Measurements from ENCODE around the gene PDHB.

DNA sequence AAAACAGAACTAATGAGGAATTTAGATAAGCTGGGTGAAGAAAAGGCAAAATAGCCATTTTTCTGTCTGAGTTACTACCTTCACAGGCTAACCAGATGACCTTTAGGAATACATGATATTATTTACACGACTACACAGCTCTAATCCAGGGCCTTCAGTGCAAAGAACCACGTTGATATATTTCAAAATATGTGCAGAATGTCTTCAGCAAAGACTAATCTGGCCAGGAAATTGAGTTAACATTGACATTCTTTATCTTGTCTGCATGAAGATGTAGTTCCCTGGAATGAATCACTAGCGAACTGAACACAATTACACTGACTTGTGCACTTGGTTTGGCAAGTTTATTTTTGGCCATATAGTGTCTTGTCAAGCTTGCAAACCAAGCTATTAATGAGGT, 41.5 kb downstream of the PDHB start:
- TF ChIP-seq, protein P1, sequence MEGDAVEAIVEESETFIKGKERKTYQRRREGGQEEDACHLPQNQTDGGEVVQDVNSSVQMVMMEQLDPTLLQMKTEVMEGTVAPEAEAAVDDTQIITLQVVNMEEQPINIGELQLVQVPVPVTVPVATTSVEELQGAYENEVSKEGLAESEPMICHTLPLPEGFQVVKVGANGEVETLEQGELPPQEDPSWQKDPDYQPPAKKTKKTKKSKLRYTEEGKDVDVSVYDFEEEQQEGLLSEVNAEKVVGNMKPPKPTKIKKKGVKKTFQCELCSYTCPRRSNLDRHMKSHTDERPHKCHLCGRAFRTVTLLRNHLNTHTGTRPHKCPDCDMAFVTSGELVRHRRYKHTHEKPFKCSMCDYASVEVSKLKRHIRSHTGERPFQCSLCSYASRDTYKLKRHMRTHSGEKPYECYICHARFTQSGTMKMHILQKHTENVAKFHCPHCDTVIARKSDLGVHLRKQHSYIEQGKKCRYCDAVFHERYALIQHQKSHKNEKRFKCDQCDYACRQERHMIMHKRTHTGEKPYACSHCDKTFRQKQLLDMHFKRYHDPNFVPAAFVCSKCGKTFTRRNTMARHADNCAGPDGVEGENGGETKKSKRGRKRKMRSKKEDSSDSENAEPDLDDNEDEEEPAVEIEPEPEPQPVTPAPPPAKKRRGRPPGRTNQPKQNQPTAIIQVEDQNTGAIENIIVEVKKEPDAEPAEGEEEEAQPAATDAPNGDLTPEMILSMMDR (conservative IDR thresholded peaks at IDR 0.05; ENCODE audit: low read length): no peak
- TF ChIP-seq EZH2phosphoT487 (IDR thresholded peaks at IDR 0.05; ENCODE audit: borderline replicate concordance, low read depth, low read length): no peak
